NOMO-1 (cell line): ENCODE data around the gene DUSP7.

Source experiments
- DNase-seq, 2 experiments: peaks; one replicate each; lab custom pipeline; 2025; ENCODE audit not compliant: unreplicated experiment in 2 of 2; lab: John Stamatoyannopoulos, UW

Gene DUSP7

DNA sequence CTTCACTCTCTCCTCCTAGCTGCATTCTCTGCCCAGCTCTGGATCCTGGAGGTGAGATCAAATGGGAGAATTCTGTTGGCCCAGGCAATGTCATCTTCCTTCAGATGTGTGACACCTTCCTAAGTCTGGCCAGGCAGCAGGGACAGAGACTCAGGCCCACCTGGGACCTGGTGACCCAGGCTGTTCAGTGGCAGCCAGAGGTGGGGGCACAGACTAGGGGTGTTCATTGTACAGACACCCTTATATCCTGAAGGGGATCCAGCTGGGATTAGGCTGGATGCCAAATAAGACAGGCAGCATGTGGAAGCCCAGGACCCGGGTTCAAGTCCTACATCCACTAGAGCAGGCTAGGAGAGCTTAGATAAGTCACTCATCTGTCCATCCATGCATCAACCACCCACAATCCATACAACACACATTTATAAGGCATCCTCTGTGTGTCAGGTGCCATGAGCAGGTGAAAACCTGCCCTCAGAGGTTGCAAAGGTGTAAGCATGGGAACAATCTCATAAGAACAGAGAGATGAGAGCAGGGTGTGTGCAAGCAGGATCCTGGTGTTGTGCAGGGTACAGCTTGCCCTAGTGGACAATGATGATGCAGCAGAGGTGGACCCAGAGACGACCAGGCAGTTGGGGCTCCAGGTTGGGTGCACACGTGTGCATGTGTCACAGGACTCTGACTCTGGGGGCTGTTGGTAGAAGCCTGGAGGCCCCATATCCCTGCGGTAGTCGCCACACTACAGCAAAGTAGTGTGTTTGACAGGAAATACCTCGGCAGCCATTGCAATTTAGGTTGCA is 42.4 kb downstream of the DUSP7 start:
- no peak for DNase-seq

DNA sequence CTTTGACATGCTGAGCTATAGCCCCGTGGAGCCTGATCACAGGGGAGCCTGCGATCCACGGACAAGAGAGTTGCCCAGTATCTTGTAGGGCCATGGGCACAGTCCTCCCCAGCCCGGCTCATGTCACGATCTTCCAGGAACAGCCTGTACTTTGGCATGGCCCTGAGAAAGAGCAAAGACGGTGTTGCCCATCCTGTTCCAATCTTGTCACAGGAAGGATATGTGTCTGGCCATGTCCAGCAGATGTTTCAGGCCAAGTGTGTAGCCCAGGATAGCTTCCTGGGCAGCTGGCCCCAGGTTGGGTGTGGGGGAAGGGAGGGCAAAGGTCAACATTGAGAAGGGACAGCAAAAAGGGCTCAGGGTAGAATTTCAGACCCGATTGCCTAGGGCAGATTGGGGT is 43.7 kb downstream of the DUSP7 start:
- DNase-seq = no peak

DNA sequence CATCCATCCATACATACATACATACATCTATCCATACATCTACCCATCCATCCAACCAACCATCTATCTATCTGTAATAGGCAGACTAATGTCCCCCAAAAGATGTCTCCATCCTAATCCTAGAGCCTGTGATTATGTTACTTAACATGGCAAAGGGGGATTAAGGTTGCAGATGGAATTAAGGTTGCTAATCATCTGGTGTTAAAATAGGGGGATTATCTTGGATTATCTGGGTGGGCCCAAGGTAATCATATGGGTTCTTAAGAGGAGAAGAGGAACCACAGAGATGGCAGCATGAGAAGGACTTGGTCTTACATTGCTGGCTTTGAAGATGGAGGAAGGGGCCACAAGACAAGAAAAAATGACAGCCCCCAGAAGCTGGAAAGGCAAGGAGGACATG is 45.9 kb downstream of the DUSP7 start:
- DNase-seq = no peak

DNA sequence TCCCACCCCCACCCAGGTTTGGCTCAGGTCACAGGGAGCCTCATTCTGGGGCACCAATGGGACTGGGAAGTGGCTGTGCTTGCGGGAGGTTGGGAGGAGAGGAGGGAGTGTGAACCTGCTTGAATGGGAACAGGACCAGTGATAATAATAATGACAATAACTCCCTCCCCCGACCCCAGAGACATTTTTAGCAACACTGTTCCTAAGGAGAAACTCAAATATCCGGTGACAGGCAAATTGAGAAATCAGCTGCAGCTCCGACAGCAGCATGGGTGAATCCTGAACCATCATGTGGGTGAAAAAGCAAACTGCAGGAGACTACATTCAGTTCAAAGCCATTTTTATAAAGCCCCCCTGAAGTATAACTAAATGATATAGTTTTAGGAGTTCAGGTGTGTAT is 49.1 kb downstream of the DUSP7 start:
- no peak for DNase-seq

DNA sequence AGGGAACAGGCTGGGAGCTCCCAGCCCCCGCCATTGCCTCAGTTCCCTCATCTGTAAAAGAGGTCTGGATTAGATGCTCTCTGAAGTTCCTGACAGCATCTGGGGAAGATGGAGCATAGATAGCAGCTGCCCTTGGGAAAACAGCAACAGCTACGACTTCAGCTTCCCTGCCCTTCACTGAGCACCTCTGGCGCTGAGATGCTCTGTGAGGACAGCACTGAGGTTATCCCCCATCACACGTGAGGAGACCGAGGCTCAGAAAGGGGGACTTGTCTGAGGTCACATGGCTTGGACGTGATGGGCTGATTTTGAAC is 49.6 kb downstream of the DUSP7 start:
- no peak for DNase-seq

DNA sequence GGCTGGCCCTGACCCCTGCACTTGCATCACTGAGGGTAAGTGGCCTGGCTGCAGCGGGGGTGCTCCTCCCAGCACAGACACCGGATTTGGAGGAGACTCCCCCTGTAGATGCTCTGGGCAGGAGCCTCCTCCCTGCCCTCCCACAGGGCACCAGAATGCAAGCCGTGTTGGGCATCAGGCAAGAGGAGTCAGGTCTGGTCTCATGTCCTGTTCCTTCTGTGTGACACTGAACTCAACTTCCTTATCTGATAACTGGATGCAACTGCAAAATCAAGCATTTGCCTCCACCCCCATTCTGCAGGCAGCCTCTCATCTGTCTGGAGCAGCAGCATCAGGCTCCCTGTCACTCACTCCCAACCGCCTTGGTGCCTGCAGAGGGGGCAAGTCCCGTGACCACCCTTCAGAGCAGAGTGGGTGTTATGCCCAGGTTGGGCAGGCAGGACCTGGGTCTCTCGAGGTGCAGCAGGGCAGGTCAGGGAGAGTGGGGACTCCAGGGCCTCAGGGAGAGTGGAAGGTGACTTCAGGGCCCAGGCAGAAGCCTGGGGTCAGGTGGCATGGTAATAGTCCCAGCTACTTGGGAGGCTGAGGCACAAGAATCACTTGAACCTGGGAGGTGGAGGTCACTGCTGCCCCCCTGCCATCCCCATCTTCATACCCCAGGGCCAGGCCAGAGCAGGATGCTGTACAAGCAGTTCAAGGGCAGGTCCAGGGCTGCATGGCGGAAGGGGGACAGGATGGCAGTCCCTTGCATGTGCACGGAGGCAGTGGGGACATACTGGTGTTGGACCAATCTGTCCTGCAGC is 50.2 kb downstream of the DUSP7 start:
- no peak for DNase-seq

DNA sequence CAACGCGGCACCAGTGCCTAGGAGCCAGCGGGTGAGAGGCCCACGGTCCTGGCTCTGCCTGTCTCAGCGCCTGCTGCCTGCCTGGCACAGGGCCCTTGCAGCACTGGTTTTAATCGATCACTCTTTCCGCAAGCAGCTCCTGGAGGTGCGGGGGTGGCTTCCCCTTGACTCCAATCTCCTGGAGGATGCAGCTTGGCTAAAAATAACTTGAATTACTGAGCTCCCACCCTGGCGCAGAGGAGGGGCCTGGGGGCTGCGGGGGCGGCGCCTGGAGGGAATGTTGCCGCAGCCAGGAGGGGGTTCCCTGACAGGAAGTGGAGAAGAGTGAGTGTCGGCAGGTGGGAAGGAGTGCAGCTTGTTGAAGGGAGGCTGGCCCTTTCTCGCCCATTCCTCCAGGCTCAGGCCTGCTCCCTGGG is 50.8 kb downstream of the DUSP7 start:
- DNase-seq = no peak

DNA sequence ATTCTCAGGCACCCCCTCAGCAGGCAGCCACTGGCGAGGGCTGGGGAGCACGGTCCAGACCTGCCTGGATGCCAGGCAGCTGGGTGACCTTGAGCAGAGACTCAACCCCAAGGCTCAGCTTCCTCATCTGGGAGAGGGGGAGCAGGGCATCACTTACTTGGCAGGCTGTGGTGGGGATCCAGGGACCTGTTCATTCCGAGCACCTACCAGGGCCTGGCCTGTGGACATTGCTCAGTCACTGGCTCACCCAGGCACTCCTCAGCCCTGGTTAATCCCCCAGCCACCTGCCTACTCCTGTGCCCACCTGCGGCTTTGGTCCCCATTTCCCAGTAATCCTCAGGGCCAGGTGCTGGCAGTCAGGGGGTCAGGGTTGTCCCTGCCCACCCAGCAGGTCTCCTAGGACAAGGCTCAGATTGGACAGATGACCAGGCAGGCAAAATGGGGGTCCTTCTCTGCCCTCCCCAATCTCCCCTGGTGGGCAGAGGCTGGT is 51.4 kb downstream of the DUSP7 start:
- no peak for DNase-seq

DNA sequence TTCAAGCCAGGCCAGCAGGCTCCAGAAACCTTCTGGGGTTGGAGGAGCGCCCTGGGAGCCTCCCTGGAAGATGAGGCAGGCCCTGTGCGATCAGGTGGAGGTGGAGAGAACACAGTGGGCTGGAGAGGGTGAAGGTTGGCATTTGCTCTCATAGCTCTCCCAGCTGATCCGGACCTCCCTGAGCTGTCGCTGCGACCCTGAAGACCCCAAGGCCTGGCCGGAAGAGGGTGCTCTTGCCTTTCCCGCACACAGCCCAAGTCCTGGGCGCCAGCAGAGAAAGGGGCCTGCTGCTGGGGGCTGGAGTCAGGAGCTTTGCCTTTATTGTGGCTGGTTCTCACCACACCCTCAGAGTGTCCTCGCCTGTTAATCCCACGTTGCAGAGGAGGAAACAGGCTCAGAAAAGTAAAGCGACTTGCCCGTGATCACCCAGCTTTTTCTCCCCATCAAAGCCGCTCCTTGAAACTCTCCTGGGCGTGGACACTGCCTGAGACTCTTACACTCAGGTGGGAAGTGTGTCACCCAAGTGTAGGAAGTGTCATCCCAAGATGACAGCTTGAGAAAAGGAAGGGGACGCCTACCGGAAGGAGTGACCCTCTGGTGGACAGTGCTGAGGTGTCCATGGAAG is 52.1 kb downstream of the DUSP7 start:
- DNase-seq = no peak

DNA sequence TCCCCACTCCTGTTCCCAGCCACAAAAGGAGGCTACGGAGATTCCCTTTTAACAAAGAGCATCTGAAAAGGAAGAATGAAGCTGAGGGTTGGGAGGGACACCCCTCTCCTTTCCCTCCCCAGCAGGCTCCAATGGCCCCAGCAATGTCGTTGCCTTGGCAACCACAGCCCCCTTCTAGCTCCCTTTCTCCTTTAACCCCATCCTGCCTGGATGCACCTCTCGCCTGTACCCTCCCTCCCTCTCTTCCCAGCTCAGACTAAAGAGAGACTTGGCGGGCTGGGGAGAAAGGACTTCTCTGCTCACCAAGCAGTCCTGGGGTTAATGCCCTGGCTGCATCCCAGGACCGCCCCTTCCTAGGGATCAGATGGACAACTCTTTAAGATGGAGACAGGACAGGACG is 53.6 kb downstream of the DUSP7 start:
- no peak for DNase-seq

DNA sequence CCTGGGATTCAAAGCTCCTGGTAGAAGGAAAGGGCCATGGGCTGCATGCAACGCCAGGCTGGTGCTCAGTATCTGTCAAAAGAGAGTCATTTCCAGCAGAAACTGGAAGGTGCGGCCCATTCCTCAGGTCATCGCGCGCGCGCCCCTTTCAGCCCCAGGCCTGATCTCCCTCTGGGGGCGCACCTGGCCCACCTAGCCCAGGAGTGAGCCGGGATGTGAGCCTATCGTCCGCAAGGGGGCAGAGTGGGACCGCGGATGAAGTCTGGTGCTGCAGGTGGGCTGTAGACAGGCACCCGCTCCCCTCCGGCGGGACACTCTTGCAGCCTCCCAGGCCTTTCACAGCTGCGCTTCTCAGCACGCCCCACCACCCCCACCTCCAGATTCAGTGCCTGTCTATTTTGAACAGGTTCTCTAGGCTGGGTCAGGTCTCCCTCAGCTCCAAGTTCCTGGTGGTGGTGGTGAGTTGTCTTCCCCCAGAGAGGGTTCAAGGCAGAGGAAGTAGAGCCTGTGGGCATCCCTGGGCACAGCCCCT is 54.9 kb downstream of the DUSP7 start:
- DNase-seq = peak; percentile 57 to 71

DNA sequence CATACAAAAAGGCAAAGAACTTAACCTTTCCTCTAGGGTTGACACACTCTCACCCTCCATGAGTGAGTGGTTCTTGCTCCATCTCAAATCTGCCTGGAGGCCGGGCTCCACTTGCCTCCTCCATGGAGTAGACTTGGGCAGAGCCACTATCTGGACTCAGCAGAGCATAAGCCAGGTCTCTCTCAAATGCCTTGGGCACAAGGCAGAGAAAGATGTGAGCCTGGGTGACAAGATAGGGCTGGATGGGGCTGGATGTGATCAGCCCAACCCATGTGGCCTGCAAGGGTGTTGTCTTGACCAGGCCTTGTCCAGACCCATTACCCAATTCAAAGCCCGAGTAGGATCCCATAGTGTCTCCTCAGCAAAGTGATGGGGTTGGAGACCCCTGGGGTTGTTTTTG is 56.5 kb downstream of the DUSP7 start:
- DNase-seq = no peak
